ENCODE results near the gene EMILIN1.
"Not testable (repeated sequence)": the region's sequence is repeated elsewhere in the genome, so short reads cannot be mapped to it uniquely, and the experiment has no call there.

The EMILIN1 gene

GRCh38 chr2:27092696-27093429, 14.4 kb downstream of the EMILIN1 start:
- no peak for DNase-seq (ENCODE audit: low read depth in 4 of 4, low spot score in 1 of 4)

- DNase-seq (ENCODE audit: low read depth in 4 of 4, low spot score in 1 of 4), result no peak
These were observed 15.3 kb downstream of the EMILIN1 start for GRCh38 chr2:27093430-27094352.

- no peak for DNase-seq (ENCODE audit: low read depth in 4 of 4, low spot score in 1 of 4)
These were observed 16.1 kb downstream of the EMILIN1 start for GRCh38 chr2:27094353-27094984.

GRCh38 chr2:27095427-27095744, 17.0 kb downstream of the EMILIN1 start:
- no peak for DNase-seq (ENCODE audit: low read depth in 4 of 4, low spot score in 1 of 4)

- no peak for DNase-seq (ENCODE audit: low read depth in 4 of 4, low spot score in 1 of 4)
These were observed 17.6 kb downstream of the EMILIN1 start for GRCh38 chr2:27095745-27096651.

- DNase-seq (ENCODE audit: low read depth in 4 of 4, low spot score in 1 of 4), result no peak
These were observed 18.4 kb downstream of the EMILIN1 start for GRCh38 chr2:27096748-27097297.

- no peak for DNase-seq (ENCODE audit: low read depth in 4 of 4, low spot score in 1 of 4)
These were observed 18.9 kb downstream of the EMILIN1 start for GRCh38 chr2:27097341-27097740.

GRCh38 chr2:27099334-27099955, 21.0 kb downstream of the EMILIN1 start:
- no peak for DNase-seq (ENCODE audit: low read depth in 4 of 4, low spot score in 1 of 4)

GRCh38 chr2:27100036-27100435, 21.6 kb downstream of the EMILIN1 start:
- no peak for DNase-seq (ENCODE audit: low read depth in 4 of 4, low spot score in 1 of 4)

GRCh38 chr2:27102329-27102728, 23.9 kb downstream of the EMILIN1 start:
- no peak for DNase-seq (ENCODE audit: low read depth in 4 of 4, low spot score in 1 of 4)

GRCh38 chr2:27105981-27106380, 27.6 kb downstream of the EMILIN1 start:
- no peak for DNase-seq (ENCODE audit: low read depth in 4 of 4, low spot score in 1 of 4)

- DNase-seq (ENCODE audit: low read depth in 4 of 4, low spot score in 1 of 4), result no peak
These were observed 29.8 kb downstream of the EMILIN1 start for GRCh38 chr2:27108221-27108620.

- no peak for DNase-seq (ENCODE audit: low read depth in 4 of 4, low spot score in 1 of 4)
These were observed 30.7 kb downstream of the EMILIN1 start for GRCh38 chr2:27109083-27109482.

GRCh38 chr2:27110603-27111352, 32.4 kb downstream of the EMILIN1 start:
- not testable (repeated sequence) for DNase-seq (ENCODE audit: low read depth in 4 of 4, low spot score in 1 of 4)

GRCh38 chr2:27111392-27112078, 33.1 kb downstream of the EMILIN1 start:
- DNase-seq (ENCODE audit: low read depth in 4 of 4, low spot score in 1 of 4), result not testable (repeated sequence)

GRCh38 chr2:27115519-27115918, 37.1 kb downstream of the EMILIN1 start:
- DNase-seq (ENCODE audit: low read depth in 4 of 4, low spot score in 1 of 4), result no peak

- DNase-seq (ENCODE audit: low read depth in 4 of 4, low spot score in 1 of 4), result no peak
These were observed 39.6 kb downstream of the EMILIN1 start for GRCh38 chr2:27117995-27118524.

GRCh38 chr2:27118525-27119329, 40.3 kb downstream of the EMILIN1 start, which contains the start of gene CGREF1:
Gene CGREF1, minus strand, starts transcription at chr2:27119128. Its CDS starts 14,762 bp downstream, at chr2:27104366.
- peak in 1 of 4 experiments; percentile 7 for DNase-seq (ENCODE audit: low read depth in 4 of 4, low spot score in 1 of 4)

All from stimulated activated CD4-positive, alpha-beta T cell treated with anti-CD3 and anti-CD28 coated beads, Interleukin-1b, Interleukin-23, amount 100 ng/mL, for 24 hours (primary cell).